T-helper 1 cell treated with Interleukin-12 subunit alpha and Interleukin-12 subunit beta and Interleukin-4 antibody, amounts not matched to agents 30 ng/mL and 1 ng/mL, for 36 hours (primary cell): ENCODE measurements around the gene GOLGA3. TPM values are rescaled to one million over a fixed set of nuclear protein-coding genes. Genes with fewer than 3 reads are reported as not detected.
"Not testable (repeated sequence)": the region's sequence is repeated elsewhere in the genome, so short reads cannot be mapped to it uniquely, and the experiment has no call there.

Experiments
- intact Hi-C: fragments of 100-400 bp; cut with micrococcal nuclease; formaldehyde crosslinking; loops from one replicate; pipeline ENCODE4 v1.15.1; 2024
- total RNA-seq: library from RNA; stranded (reverse); gene quantifications from 2 replicates; pipeline ENCODE4 v1.2.3, GENCODE V29; 2022

The GOLGA3 gene
- total RNA-seq, 1 donor from 2014 or later, result 69.8 TPM

GRCh38 chr12:132813443-132813842 lies 15.2 kb downstream of the GOLGA3 start:
- intact Hi-C loops, result no loop called here

- intact Hi-C loops, result no loop called here
Observed at GRCh38 chr12:132812631-132813305, 15.9 kb downstream of the GOLGA3 start.

GRCh38 chr12:132809391-132809790 lies 19.3 kb downstream of the GOLGA3 start:
- intact Hi-C loops, result loop anchor here (2.0 kb wide), 1 partner anchor 41 kb away; no protein-coding TSS in a partner anchor

- intact Hi-C loops, result loop anchor here (2.0 kb wide), 1 partner anchor 39 kb away; no protein-coding TSS in a partner anchor
Observed at GRCh38 chr12:132807295-132808092, 21.2 kb downstream of the GOLGA3 start.

- intact Hi-C loops, result no loop called here
Observed at GRCh38 chr12:132806857-132807256, 21.8 kb downstream of the GOLGA3 start.

- intact Hi-C loops, result no loop called here
Observed at GRCh38 chr12:132804426-132804861, 24.2 kb downstream of the GOLGA3 start.

GRCh38 chr12:132803888-132804287 lies 24.8 kb downstream of the GOLGA3 start:
- intact Hi-C loops, result no loop called here

GRCh38 chr12:132803125-132803524 lies 25.5 kb downstream of the GOLGA3 start:
- intact Hi-C loops, result no loop called here

- intact Hi-C loops, result no loop called here
Observed at GRCh38 chr12:132801741-132802140, 26.9 kb downstream of the GOLGA3 start.

- intact Hi-C loops, result no loop called here
Observed at GRCh38 chr12:132798836-132799235, 29.8 kb downstream of the GOLGA3 start.

GRCh38 chr12:132797820-132798570 lies 30.7 kb downstream of the GOLGA3 start:
- intact Hi-C loops, result no loop called here

- intact Hi-C loops, result no loop called here
Observed at GRCh38 chr12:132795847-132796246, 32.8 kb downstream of the GOLGA3 start.

GRCh38 chr12:132791940-132792339 lies 36.7 kb downstream of the GOLGA3 start:
- intact Hi-C loops, result not testable (repeated sequence)

GRCh38 chr12:132789099-132789471 lies 39.6 kb downstream of the GOLGA3 start:
- intact Hi-C loops, result no loop called here

- intact Hi-C loops, result no loop called here
Observed at GRCh38 chr12:132788375-132789098, 40.1 kb downstream of the GOLGA3 start.

GRCh38 chr12:132787877-132788276 lies 40.8 kb downstream of the GOLGA3 start:
- intact Hi-C loops, result no loop called here

GRCh38 chr12:132786192-132786591 lies 42.5 kb downstream of the GOLGA3 start:
- intact Hi-C loops, result no loop called here

GRCh38 chr12:132784580-132784979 lies 44.1 kb downstream of the GOLGA3 start:
- intact Hi-C loops, result no loop called here

GRCh38 chr12:132783917-132784531 lies 44.6 kb downstream of the GOLGA3 start:
- intact Hi-C loops, result no loop called here

GRCh38 chr12:132781938-132782337 lies 46.7 kb downstream of the GOLGA3 start:
- intact Hi-C loops, result no loop called here
